ENCODE results near the gene LSS. TPM values are rescaled to one million over a fixed set of nuclear protein-coding genes. Genes with fewer than 3 reads are reported as not detected.

Gene LSS
- total RNA-seq, 1 donor from 2014 or later = 92.0 TPM

Other genes with a start within 250 kb of the LSS start
- gene COL6A1, start 247.0 kb downstream of the LSS start, total RNA-seq = 1,503 and 1,582 TPM in 2 replicates
- gene COL6A2, start 130.7 kb downstream of the LSS start, total RNA-seq = 1,821 and 1,951 TPM in 2 replicates
- 2.3 and 2.5 TPM in 2 replicates for gene FTCD, start 73.2 kb downstream of the LSS start, total RNA-seq
- 17.5 and 18.9 TPM in 2 replicates for gene SPATC1L, start 44.3 kb downstream of the LSS start, total RNA-seq
- 99.4 and 105 TPM in 2 replicates for gene MCM3AP, start 56.8 kb upstream of the LSS start, total RNA-seq
- gene YBEY, start 57.6 kb upstream of the LSS start, total RNA-seq = 17.9 and 18.2 TPM in 2 replicates
- gene C21orf58, start 95.1 kb upstream of the LSS start, total RNA-seq = 6.9 and 9.1 TPM in 2 replicates
- gene PCNT, start 95.4 kb upstream of the LSS start, total RNA-seq = 38.9 and 42.5 TPM in 2 replicates
- gene DIP2A, start 230.1 kb upstream of the LSS start, total RNA-seq = 39.2 and 43.0 TPM in 2 replicates